ENCODE data around the gene SNRNP25. TPM values are rescaled to one million over a fixed set of nuclear protein-coding genes. Genes with fewer than 3 reads are reported as not detected.

Gene SNRNP25
- total RNA-seq, 1 donor from 2014 or later = 23.0 TPM

DNA sequence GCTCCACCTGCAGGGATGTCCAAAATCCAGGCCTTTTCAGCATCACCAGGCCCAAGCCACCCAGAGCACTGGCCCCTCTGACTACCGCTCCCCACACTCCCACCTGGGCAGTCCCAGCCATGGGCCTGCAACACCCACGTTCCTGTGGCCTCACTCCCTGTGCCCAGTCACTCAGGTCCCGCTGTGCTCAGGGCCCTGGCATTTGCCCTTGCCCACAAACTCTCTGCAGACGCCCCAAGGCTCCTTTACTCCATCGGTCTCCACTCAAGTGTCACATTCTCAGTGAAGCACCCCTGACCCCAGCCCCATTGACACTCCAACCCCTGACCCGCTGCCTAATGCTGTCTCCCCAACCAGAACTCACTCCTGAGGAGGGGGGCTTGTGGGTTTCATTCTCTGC lies 48.0 kb downstream of the SNRNP25 start:
- DNase-seq (ENCODE audit: low spot score) = no peak

DNA sequence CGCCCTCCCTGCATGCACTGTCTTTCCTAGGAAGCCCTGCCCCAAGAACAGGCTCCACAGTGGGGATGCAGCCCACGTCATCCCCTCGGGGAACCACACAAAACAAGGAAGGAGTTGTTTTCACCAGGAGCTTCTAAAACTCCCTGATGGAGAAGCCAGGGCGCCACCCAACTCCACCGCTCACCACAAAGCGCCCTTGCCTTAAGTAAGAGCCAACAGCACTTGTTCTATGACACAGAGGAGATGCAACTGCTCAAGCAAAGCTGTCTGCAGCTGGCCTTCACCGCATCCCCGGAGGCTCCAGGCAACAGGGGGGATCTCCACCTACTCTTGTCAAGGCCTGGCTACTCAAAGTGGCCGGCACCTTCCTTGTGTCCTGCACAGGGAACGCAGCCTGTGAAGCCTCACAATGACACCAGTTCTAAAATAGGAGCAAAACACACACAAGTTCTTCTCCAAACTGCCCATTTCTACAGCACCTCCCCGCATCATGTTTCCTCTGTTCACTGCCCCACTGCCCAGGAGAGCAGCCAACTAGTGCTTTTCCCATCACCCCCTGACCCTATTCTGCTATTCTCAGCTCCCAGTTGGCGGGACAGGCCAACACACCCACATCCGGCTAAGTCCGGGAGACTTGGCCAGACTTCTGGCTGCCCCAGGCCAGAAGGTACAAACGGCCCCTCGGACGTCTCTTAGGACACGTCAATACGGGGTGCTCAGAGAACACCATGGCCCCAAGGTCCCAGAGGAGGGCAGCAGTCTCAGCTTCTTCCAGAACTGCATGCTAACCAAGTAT lies 48.6 kb downstream of the SNRNP25 start:
- no peak for DNase-seq (ENCODE audit: low spot score)

DNA sequence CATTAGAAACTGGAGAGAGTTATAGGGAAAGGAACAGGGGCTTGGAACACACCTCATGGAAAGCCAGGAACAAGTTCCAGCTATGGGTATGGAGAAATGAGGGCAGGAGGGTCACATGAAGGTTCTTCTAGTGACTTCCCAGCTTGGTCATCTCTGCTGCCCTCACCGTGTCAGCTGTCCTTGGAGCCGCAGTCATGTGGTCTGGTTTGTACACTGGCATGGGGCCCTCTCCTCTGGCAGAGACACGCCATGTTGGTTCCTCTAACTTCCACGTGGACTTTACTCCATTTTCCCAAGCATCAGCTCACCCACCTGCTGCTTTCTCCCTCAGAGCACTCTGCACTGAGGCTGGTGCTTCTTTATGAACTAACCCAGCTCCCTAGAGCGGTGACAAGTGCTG lies 50.7 kb downstream of the SNRNP25 start:
- no peak for DNase-seq (ENCODE audit: low spot score)

DNA sequence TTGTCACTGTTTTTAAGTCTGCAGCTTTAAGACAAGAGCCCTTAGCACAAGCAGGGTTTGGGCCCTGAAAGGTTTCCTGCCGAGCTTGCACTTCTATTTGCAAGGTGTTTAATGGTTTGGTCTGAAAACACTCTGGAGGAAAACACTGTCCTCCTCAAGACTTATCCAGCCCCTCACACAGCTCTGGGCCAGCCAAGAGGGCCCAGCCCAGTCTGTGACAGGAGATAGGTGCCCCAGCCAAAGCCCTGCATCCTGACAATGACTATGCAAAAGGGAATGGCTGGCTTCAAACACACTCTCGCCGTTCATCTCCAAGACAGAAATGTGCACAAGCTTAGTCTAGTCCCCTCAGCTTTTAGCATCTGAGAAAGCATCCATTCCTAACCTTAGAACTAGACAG lies 51.3 kb downstream of the SNRNP25 start:
- DNase-seq (ENCODE audit: low spot score) = no peak

GRCh38 chr16:105521-105920 lies 51.9 kb downstream of the SNRNP25 start:
- DNase-seq (ENCODE audit: low spot score) = no peak

GRCh38 chr16:106623-107324 lies 53.1 kb downstream of the SNRNP25 start:
- no peak for DNase-seq (ENCODE audit: low spot score)

Small RNAs within 50 kb of the gene (microRNA-seq; reads per million reads assigned to microRNA genes)
- gene MIR6859-4 (ENCODE audit: borderline number of aligned reads) = not detected

Other genes with a start within 250 kb of the SNRNP25 start
- 11.5 TPM for gene POLR3K, start 220 bp upstream of the SNRNP25 start, total RNA-seq
- gene RHBDF1, start 18.8 kb downstream of the SNRNP25 start, total RNA-seq = 30.0 TPM
- 44.4 TPM for gene MPG, start 24.4 kb downstream of the SNRNP25 start, total RNA-seq
- 22.5 TPM for gene NPRL3, start 84.8 kb downstream of the SNRNP25 start, total RNA-seq
- not detected for gene HBZ, start 98.8 kb downstream of the SNRNP25 start, total RNA-seq
- gene HBM, start 112.2 kb downstream of the SNRNP25 start, total RNA-seq = not detected
- gene HBA2, start 119.0 kb downstream of the SNRNP25 start, total RNA-seq = 248 TPM
- gene HBA1, start 122.9 kb downstream of the SNRNP25 start, total RNA-seq = 275 TPM
- gene HBQ1, start 126.6 kb downstream of the SNRNP25 start, total RNA-seq = not detected
- gene LUC7L, start 175.6 kb downstream of the SNRNP25 start, total RNA-seq = 56.7 TPM
- gene FAM234A, start 181.0 kb downstream of the SNRNP25 start, total RNA-seq = 90.6 TPM
- 21.4 TPM for gene RGS11, start 222.1 kb downstream of the SNRNP25 start, total RNA-seq
- 8.6 TPM for gene ARHGDIG, start 226.8 kb downstream of the SNRNP25 start, total RNA-seq
- 2.2 TPM for gene PDIA2, start 229.3 kb downstream of the SNRNP25 start, total RNA-seq

All from mesenteric fat pad (tissue), 1 donor.